OCI-M1 (cell line): ENCODE data around the gene MARCHF3.

ENCODE experiments used
- DNase-seq: peaks from one replicate; lab custom pipeline; 2025; lab: John Stamatoyannopoulos, UW

MARCHF3 gene

DNA sequence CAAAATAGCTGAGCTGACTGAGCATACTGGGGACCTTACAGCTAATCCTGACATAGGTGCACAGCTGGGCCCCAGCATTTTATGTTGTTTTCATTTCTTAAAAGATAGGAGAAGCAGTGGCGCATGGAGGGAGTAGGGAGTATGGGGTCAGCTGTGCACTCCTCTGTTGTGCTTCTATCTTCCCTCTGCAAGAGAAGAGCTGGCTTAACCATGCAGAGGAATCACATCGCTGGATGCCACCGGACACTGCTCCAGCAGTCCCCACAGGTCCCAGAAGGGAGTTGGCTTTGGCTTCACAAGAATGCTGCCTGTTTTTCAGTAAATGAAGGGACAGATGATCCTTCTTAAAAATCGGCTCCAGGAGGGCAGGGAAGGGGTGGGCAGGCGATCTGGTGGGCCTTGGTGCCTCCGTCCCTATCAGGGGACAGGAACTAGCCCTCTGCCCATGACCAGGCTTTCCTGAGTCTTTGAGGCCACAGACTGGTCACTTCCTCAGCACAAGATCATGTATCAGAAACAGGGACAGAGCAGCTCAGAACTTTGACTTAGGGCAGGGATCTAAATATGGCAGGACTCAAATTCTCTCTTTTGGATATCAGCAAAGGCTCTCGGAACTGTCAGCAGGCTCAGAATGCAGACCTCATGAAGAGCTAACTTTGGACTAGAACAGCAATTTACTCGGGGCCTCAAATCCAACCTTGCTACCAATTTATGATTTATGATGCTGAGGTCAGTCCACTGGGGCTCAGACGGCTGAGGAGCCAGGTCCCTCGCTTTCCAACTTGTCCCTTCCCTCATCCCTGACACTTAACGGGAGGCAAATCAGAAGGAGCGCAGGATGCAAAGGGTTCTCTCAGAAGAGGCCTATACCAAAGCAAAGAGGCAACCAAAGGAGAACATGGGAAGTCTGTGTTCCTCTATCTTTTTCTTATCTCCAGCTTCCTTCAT is 47.2 kb downstream of the MARCHF3 start:
- DNase-seq, result no peak

DNA sequence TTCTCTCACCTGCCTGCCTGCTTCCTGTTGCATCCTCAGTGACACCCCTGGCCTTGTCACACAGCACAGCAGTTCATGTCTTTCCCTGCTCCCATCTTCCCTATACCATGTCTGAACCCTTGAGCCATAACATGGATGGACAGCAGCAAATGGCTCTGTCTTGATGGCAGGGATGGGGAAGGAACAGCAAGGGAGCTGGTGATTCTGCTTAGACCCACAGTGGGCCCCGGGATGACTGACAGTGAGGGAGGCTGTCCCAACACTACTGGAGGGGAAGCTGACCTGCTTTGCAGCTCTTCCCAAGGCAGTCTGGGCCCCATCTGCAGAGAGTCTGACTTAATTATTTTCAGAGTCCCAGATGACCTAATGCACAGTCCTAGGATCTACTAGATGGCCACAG is 48.2 kb downstream of the MARCHF3 start:
- DNase-seq, result no peak

DNA sequence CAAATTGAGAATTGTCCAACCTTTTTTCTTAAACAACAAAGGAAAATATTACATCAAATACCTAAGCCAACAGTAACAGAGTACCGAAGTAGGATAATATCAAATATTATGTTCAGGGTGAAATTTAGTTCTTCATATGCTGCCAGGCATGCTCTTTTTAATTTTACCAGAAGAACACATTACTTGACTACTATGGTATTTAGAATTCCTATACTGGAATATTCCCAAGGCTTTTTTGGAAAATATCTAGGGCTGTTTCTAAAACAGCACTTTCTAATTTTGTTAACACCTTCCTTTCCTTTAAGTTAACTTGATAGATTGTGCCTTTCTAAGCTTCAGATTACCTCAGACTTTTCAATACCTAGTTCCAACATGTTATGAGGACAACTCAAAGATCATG is 48.7 kb downstream of the MARCHF3 start:
- DNase-seq, result no peak

DNA sequence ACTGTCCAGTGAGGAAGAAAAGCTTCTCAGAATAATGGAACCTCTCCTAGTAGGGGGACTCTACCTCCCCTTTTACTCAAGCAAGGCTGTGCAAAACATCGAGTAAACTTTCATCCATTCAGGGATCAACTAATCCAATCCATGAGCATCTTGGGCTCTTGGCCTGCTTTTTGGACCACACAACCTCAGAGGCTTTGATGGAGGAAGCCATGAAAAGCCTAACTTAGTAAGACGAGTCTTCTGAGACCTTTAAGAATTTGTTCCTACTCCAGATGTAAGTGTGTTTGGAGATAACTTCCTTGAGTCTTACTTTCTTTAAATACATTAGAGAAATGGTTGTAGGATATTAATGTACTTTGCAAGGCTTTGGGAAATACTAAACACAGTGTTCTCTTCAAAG is 49.1 kb downstream of the MARCHF3 start:
- no peak for DNase-seq

DNA sequence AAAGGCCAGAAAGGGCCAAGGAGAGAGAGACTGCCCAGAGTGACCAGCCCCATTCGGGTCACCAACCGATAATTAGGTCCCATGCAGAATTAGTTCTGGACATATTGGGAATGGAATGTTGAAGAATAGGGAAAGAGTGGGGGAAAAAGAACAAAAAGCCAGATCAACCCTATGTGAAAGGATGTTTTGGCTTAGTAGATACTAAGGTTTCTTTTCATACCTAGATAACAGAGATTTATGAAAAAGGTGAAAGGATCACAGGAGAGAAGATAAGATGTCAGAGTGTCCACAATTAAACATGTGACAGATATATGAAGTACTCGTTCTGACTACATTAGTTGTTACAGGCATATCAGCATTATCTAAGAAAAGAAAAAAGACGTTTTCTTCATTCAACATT is 52.1 kb downstream of the MARCHF3 start:
- no peak for DNase-seq

DNA sequence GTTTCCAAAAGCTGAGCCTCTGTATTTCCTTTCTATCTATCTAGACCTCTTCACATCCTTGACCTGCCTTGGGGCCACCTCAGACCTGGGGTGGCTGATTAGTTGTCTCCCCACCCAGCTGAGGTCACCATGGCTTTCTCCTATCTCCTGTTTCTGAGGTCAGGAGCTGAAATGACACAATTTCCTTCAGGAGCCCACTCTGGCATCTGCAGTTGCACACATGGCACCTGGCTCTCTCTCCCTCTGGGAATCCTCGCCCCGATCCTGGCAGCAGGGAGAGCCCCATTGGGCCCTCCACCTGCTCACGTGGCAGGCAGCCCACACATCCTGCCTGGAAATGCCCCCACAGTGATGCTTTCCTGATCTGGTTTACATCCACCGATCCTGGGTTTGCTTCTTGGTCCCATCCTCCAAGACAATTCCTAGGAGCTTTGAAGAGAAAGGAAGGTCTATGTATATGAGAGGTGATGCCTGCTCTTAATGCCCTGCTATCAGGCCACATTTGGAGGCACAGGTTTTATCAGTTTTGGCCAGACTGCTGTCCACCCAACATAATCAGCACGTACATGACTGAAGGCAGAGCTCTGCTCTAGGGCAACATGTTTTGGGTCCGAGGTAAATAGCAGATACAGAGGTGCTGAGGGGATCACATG is 53.7 kb downstream of the MARCHF3 start:
- peak; percentile 69 for DNase-seq

DNA sequence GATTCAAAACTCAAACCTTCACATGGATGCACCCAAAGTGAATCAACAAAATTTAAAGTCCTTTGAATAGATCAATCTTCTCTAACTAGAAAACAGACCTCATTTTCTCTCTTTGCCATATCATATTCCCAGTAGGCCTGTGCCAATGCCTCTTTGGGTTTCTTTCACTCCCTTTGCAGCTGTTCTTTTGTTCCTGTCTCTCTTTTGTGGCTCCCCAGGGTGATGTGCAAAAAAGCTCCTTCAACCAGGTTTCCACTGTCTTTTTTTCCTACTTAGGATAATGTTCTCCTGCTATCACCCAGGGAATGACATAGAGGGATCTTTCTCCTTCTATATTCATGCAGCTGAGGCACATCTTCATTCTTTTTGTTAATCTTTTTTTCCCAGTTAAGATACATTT is 54.6 kb downstream of the MARCHF3 start:
- no peak for DNase-seq

DNA sequence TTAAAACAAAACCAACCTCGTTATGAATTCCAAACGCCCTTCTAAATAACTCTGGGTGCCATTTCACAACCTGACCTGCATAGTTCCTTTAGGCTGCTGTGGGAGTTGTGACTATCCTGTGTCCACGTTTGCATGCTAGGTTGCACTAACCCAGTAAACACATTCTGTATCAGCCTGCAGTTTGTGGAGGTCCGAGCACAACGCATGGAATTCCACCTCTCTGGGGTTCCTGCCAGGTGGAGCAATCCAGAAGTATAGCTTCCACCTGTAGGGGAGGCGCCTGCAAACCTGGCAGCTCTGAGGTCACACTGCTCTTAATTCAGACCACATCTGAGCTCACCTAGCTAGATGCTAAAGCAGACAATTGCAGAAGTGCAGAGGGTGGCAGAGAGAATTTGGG is 57.2 kb downstream of the MARCHF3 start:
- no peak for DNase-seq

DNA sequence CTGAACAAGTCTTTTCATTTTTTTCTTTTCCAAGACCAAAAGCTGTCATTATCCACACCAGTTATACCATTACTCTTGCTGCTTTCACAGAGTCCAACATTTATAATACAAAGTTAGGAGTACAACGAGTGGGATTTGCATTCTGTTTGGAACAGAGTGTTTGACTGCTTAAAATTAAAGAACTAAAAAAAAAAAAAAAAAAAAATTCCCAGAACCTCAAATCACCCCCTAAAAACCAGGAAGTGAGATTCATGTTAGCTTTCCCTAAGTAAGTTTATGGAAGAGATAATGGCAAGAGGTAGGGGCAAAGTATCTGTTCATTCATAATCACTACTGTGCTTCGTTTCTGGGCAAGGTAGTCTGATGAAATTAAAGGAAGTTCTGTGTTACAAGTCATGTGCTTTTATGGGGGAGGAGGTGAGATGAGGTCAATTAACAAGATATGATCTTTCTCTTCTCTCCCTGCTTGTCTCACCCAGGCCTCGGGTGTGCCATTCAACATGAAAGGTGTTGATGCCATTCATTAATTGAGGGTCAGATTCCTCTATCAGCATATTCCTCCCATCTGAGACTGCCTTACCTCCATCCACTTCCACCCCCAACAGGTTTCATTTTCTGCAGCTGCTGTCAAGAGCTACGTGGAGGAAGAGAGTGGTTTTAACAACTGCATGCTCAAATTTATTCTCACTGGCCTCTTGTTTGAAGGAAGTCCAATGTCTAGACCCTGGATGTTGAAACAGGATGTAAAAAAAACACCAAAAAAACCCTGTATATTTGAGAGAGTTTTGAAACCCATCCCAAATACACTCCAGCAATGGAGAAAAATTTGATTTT is 58.1 kb downstream of the MARCHF3 start:
- peak; percentile 74 for DNase-seq

DNA sequence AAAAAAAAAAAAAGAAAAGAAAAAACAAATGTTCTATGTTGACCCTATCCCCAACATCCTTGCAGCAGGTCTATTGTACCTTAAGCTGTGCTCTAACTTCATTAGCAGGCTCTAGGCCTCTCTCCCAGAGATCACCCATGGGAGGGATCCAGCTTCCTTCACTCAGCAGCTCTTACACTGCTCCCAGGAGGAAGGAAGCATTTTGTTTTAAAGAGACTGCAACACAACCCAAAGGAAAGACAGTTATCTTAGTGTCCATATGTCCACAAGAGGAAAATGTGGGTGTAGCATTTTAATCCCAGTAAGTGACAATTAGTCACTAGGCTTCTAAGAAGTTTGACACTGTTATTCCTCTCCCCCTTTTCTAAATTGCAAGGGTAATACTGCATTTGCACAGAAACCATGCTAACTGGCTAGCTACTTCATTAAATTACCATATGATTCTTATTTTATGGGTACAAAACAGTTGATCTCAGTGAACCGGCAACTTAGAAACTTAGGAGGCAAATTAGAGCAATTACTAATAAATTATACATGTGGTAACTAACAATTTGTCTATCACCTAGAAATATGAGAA is 58.8 kb downstream of the MARCHF3 start:
- peak; percentile 66 for DNase-seq

DNA sequence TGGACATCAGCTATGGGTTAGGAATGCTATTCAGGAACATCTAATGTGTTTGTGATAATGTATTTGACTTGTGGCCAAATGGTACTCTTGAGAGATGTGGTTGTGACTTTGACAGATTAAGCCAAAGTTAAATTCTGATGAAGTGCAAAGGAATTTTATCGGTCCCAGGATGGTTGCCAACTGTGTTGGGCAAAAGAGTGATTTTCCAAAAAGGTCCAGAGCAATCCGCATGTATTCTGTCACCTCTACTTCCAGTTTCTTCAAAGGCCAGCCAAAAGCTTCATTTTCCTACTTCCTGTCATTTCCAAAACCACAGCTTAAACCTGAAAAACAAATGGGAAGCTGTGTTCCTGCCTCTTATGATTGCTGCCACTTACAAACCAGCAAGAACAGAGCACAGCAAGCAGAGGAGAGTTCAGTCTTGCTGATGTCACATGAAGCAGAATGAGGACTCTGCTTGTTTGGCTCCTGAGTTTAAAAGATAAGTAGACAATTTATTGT is 59.8 kb downstream of the MARCHF3 start:
- DNase-seq, result peak; percentile 5

DNA sequence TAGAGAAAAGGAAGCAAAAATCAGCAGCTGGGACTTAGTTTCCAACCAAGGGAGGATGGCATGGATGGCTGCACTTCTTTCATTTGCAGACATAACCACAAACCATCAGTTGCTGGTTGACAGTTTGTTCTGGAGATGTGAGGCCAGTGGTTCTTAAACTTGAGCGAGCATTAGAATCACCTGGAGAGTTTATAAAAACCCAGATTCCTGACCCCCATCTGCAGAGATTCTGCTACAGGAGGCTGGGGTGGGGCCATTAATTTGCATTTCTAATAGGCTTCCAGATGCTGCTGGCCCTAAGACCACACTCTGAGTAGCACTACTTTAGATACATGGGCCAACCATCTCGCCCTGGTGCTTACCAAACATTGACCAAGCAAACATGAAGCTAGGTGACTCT is 60.8 kb downstream of the MARCHF3 start:
- no peak for DNase-seq

DNA sequence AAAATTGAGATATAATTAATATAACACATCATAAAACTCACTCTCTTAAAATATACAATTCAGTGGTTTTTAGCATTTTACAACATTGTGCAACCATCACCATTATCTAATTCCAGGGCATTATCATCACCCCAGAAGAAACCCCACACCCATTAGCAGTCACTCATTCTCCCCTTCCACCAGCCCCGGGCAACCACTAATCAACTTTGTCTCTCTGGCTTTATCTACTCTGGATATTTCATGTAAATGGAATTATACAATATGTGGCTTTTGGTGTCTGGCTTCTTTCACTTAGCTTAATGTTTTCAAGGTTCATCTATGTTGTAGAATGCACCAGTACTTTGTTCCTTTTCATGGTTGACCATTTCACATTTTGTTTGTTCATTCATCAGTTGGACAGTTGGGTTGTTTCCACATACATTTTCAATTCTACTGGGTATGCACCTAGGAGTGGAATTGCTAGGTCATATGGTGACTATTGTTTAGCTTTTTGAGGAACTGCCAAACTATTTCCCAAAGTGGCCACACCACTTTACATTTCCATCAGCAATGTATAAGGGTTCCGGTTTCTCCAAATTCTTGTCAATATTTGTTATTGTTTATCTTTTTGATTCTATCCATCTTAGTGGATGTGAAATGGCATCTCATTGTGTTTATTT is 62.4 kb downstream of the MARCHF3 start:
- DNase-seq, result peak; percentile 7

DNA sequence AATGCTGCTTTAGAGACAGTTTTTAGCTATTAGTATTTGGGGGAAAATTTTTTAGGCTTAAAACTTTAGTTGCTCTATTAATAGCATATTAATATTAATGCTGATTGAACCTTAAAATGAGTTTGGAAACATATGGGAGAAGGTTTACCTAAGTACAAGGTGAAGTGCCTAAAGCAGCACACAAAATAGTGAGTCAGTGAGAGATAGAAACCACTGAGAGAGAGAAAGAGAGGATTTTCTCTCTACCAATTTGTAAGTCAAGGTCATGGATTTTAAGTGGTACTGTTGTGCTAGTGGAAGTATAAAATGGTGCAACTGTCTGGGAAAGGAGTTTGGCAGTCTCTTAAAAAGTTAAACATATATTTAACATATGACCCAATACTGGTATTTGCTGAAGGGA is 64.9 kb downstream of the MARCHF3 start:
- no peak for DNase-seq

DNA sequence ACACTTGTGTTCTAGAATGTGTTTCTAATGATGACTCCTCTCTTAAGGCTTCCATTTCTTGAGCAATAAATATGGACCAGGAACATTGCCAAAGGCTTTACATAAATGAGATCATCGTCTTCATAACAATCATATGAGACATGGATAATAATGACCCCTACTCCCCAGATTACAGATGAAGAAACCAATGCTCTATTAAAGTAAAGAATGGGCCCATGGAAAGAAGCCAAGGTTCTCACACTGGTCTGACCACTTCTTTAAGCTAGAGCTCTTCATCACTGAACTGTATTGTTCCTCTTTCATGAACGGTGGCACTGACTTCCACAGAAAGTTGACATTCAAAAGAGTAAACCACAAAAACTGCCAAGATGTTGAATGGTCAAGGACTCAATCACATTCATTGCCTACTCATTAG is 65.3 kb downstream of the MARCHF3 start:
- peak; percentile 25 for DNase-seq

DNA sequence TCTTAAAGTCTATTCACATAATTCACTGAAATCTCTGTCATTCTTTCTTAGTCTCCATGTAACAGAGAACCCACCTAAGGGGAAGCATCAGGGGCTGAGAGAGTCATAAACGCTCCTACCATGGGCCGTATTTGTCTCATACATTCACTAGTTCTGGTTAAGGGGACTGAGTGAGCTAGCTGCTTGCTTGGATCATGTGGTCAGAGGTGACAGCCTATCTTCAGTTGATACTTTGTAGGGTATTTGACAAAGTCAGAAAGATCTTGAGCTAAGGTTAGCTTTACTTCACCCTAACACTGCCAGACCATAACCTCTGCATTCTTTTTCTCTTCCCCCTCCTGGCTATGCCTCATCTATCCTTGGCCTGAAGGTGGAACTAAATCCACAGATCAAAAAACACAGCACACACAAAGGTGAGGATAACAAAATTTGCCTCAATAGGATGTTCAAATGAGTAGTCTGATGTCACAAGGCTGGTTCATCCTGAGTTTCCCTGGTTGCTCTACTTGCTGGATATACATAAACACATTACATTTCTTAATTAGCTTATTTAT is 66.5 kb downstream of the MARCHF3 start:
- DNase-seq, result no peak

DNA sequence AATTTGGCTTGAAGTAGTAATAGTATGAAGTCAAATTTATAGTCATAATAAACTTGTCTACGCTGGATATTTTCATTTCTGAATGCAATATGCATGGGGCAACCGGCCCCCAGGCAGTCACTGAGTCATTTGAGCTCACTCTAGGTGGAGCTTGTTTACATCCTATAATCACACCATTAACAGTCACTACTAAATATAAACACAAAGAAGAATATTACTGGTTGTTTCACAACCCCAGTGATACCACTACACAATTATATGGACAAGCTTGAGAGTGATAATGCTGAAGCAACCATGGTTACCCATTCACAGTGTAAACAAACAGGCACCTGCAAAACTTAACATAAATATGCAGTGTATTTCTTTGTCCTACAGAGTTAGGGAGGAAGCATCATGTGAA is 68.7 kb downstream of the MARCHF3 start:
- no peak for DNase-seq

DNA sequence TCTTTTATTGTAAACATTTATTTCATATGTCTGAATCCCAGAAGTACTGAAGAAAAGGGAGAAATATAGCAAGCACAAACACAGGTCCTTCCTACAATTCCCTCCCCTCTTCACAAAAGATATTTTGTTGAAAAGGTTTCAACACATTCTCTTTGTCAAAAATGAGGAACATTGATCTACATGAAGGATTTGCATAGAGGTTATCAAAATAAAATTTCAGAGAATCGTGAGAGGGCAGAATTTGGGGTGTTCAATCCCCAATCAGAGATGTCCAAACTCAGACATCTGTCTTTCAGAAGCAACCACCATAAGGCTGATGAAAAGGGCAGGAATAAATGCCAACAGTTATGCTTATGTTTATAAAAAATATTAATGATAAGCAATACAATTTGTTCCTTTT is 69.2 kb downstream of the MARCHF3 start:
- DNase-seq, result peak; percentile 2

DNA sequence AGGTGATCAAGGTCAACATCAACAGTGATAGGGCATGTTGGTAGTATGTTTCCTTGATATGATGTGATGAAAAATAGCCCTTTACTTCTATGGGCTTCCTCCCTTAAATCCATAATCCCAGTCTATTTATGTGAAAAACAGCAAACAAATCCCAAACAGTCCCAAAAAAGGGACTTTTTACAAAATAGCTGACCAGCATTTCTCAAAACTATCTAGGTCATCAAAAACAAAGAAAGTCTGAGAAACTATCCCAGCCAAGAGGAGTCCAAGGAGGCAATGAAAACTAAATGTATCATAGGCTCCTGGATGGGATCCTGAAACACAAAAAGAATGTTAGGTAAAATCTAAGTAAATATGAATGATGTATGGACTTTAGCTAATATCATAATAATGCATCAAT is 71.2 kb downstream of the MARCHF3 start:
- DNase-seq, result no peak

DNA sequence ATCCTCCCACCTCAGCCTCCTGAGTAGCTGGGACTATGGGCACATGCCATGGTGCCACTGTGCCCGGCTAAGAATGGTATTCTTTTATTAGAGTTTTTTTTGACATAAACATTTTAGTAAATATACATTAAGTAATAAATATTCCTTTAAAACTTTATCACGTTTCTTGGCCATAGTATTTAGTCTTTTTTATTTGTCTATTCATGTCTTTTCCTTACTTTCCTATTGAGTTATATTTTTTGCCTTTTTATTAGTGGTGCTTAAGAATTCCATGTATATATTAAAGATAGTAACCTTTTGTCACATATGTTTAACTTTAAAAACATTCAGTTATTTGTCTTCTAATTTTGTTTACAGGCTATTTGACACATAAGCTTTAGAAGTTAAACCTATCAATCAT is 73.4 kb downstream of the MARCHF3 start:
- DNase-seq, result no peak

DNA sequence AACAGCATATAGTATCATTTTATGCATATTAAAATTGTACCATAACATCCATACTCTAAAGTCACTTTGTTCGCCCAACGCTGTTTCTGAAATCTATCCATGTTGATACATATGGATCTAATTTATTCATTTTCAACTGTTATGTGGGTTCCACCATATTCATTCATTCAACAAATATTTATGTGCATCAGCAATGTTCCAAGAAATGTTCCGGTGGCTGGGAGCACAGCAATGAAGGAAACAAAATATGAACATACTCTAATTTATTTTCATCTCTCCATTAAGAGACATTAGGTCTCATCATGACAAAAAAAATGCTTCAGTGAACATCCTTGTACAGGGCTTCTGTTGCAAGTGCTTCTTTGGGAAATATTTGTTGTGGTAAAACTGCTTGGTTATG is 75.4 kb downstream of the MARCHF3 start:
- no peak for DNase-seq
